ENCODE data around the gene SLC7A7. TPM values are rescaled to one million over a fixed set of nuclear protein-coding genes. Genes with fewer than 3 reads are reported as not detected.

The SLC7A7 gene
- total and polyA plus RNA-seq, 2 experiments from 2014 or later: 3.6 to 4.1 TPM

- DNase-seq (ENCODE audit: low spot score) (no peak), ATAC-seq (no peak)
- no peaks in the 10 kb centered on the region for H3K9me2 ChIP-seq (ENCODE audit: insufficient read depth)
- peak overlapping the region; percentile 89; the same call in 1 of the 2 replicates for H2AFZ ChIP-seq
- Mint-ChIP-seq H3K27ac (no peak overlapping the region; the same call in 1 of the 2 replicates), H3K9me3 (no peaks in the 10 kb centered on the region), H3K27me3 (ENCODE audit: insufficient read depth, low read depth, poor library complexity) (peaks cover 2% of the 10 kb centered on the region), H3K4me3 (no peak overlapping the region), H3K36me3 (ENCODE audit: low read depth) (no peaks in the 10 kb centered on the region), H3K4me1 (peaks cover 15% of the 10 kb centered on the region)
- H3K27ac ChIP-seq (ENCODE audit: low read depth): no peak overlapping the region
- H3K36me3 ChIP-seq (ENCODE audit: insufficient read depth): no peaks in the 10 kb centered on the region
- no peaks in the 10 kb centered on the region for H4K20me1 ChIP-seq (replicated peaks; ENCODE audit: insufficient read depth)
- TF ChIP-seq JUNB (IDR thresholded peaks at IDR 0.05; ENCODE audit: unreplicated experiment) (no peak), REST (IDR thresholded peaks at IDR 0.05; ENCODE audit: unreplicated experiment) (no peak), ZNF331 (CRISPR knock-in tag; IDR thresholded peaks at IDR 0.05; ENCODE audit: low read depth) (no peak), CREB1 (CRISPR knock-in tag; IDR thresholded peaks at IDR 0.05; ENCODE audit: low read depth) (no peak), ZNF114 (CRISPR knock-in tag; IDR thresholded peaks at IDR 0.05) (no peak), EZH2 (IDR thresholded peaks at IDR 0.05; ENCODE audit: low read depth, unreplicated experiment) (no peak), STAT1 (IDR thresholded peaks at IDR 0.05; ENCODE audit: unreplicated experiment) (no peak), ETS1 (IDR thresholded peaks at IDR 0.05) (no peak), CTCF (conservative IDR thresholded peaks at IDR 0.05; ENCODE audit: low read depth in 2 of 2) (no peak), ZNF462 (CRISPR knock-in tag; IDR thresholded peaks at IDR 0.05) (no peak), POLR2AphosphoS5 (IDR thresholded peaks at IDR 0.05; ENCODE audit: low read depth) (no peak), EZH2phosphoT487 (IDR thresholded peaks at IDR 0.05; ENCODE audit: unreplicated experiment) (no peak), NANOG (IDR thresholded peaks at IDR 0.05; ENCODE audit: borderline replicate concordance) (no peak)
- H3K4me3 ChIP-seq: no peak overlapping the region
- H3K4me2 ChIP-seq: no peak overlapping the region; the same call in 1 of the 2 replicates
- no peaks in the 10 kb centered on the region for H3K27me3 ChIP-seq (ENCODE audit: insufficient read depth)
- H3K4me1 ChIP-seq (ENCODE audit: insufficient read depth): peaks cover 13% of the 10 kb centered on the region
- no peaks in the 10 kb centered on the region for H3K79me2 ChIP-seq (replicated peaks; ENCODE audit: insufficient read depth)
- no peaks in the 10 kb centered on the region for H3F3A ChIP-seq (replicated peaks; ENCODE audit: low read depth)
Measured at GRCh38 chr14:22748206-22748605, 67.0 kb downstream of the SLC7A7 start.
